K562 (cell line): ENCODE results near the gene PTAFR. TPM values are rescaled to one million over a fixed set of nuclear protein-coding genes. Genes with fewer than 3 reads are reported as not detected.

ENCODE experiments used
- ARID1B ChIP-seq: fragments of 450-650 bp; IDR thresholded peaks from 2 replicates; pipeline ENCODE4 v1.6.1; 2016; ENCODE audit warnings: antibody characterized with exemption, mild to moderate bottlenecking, inconsistent platforms
- ARID3A ChIP-seq: IDR thresholded peaks from 2 replicates; pipeline ENCODE4 v1.6.1; 2012; ENCODE audit warnings: low read depth, low read length, improper control_type of control experiment, borderline replicate concordance
- ATF2 ChIP-seq: sonication (generic); formaldehyde crosslinking; IDR thresholded peaks from 2 replicates; pipeline ENCODE4 v1.8.1; 2022; ENCODE audit warnings: missing genetic modification reagents
- C11orf30 ChIP-seq: fragments of 450-650 bp; IDR thresholded peaks from 2 replicates; pipeline ENCODE4 v1.6.1; 2016; ENCODE audit warnings: low read depth, mild to moderate bottlenecking
- DPF2 ChIP-seq: fragments of 450-650 bp; IDR thresholded peaks from 2 replicates; pipeline ENCODE4 v1.6.1; 2016
- E4F1 ChIP-seq: fragments of 250-450 bp; sonication (Bioruptor Pico); IDR thresholded peaks from 2 replicates; pipeline ENCODE4 v1.5.0; 2021; ENCODE audit warnings: mild to moderate bottlenecking, borderline replicate concordance
- HNRNPUL1 ChIP-seq: fragments of 200-400 bp; formaldehyde crosslinking; IDR thresholded peaks from 2 replicates; pipeline ENCODE4 v1.6.1; 2017; ENCODE audit warnings: low read length
- JUN ChIP-seq, 2 experiments: sonication (generic) in 1 of 2; formaldehyde crosslinking in 1 of 2; IDR thresholded peaks; 2 replicates each; pipeline versions ENCODE4 v1.6.1 to v1.8.0; 2012 to 2022; ENCODE audit warnings: borderline replicate concordance in 2 of 2, mild to moderate bottlenecking in 2 of 2, improper control_type of control experiment in 1 of 2, low read depth in 1 of 2, low read length in 1 of 2, missing genetic modification reagents in 1 of 2
- KDM2B ChIP-seq: fragments of 250-450 bp; sonication (Bioruptor Pico); IDR thresholded peaks from 2 replicates; pipeline ENCODE4 v1.8.0; 2021; ENCODE audit warnings: mild to moderate bottlenecking, moderate library complexity
- MAFG ChIP-seq: fragments of 450-650 bp; conservative IDR thresholded peaks from 2 replicates; pipeline ENCODE4 v1.6.1; 2016; ENCODE audit warnings: missing genetic modification characterization, missing compliant biosample characterization
- MAFK ChIP-seq: IDR thresholded peaks from 2 replicates; pipeline ENCODE4 v1.6.1; 2011; ENCODE audit warnings: low read length, improper control_type of control experiment
- NR2C1 ChIP-seq, 2 experiments: fragments of 450-650 bp; IDR thresholded peaks; 2 replicates each; pipeline ENCODE4 v1.6.1; 2017; ENCODE audit warnings: mild to moderate bottlenecking in 2 of 2, antibody characterized with exemption in 1 of 2, inconsistent platforms in 1 of 2, missing compliant biosample characterization in 1 of 2, missing genetic modification characterization in 1 of 2
- POU5F1 ChIP-seq: fragments of 150-350 bp; IDR thresholded peaks from 2 replicates; pipeline ENCODE4 v1.6.1; 2014; ENCODE audit warnings: borderline replicate concordance, low read length, low read depth, mild to moderate bottlenecking; ENCODE audit not compliant: partially characterized antibody
- PTRF ChIP-seq: fragments of 450-650 bp; IDR thresholded peaks from 2 replicates; pipeline ENCODE4 v1.6.1; 2016; ENCODE audit warnings: mild to moderate bottlenecking, missing genetic modification characterization, missing compliant biosample characterization
- RCOR1 ChIP-seq, 2 experiments: IDR thresholded peaks; 2 replicates each; pipeline ENCODE4 v1.6.1; 2012; ENCODE audit warnings: low read depth in 2 of 2, low read length in 2 of 2, borderline replicate concordance in 1 of 2, improper control_type of control experiment in 1 of 2
- SMARCE1 ChIP-seq: fragments of 450-650 bp; IDR thresholded peaks from 2 replicates; pipeline ENCODE4 v1.7.1; 2016; ENCODE audit warnings: mild to moderate bottlenecking
- THRB ChIP-seq: fragments of 450-650 bp; formaldehyde crosslinking; conservative IDR thresholded peaks from 2 replicates; pipeline ENCODE4 v1.4.0; 2022; ENCODE audit warnings: mild to moderate bottlenecking, missing genetic modification characterization
- ZNF197 ChIP-seq: fragments of 200-800 bp; sonication (Bioruptor generic); IDR thresholded peaks from 2 replicates; pipeline ENCODE4 v1.6.1; 2016; ENCODE audit warnings: low read depth, missing genetic modification characterization, missing compliant biosample characterization
- ZNF695 ChIP-seq: fragments of 450-650 bp; formaldehyde crosslinking; IDR thresholded peaks from 2 replicates; pipeline ENCODE4 v1.4.0; 2020; ENCODE audit warnings: mild to moderate bottlenecking, moderate library complexity
- ZNF696 ChIP-seq: fragments of 250-450 bp; sonication (Bioruptor Pico); conservative IDR thresholded peaks from 2 replicates; pipeline ENCODE4 v1.4.0; 2020; ENCODE audit warnings: mild to moderate bottlenecking, moderate library complexity
- ZSCAN32 ChIP-seq: fragments of 450-650 bp; formaldehyde crosslinking; IDR thresholded peaks from 2 replicates; pipeline ENCODE4 v1.4.0; 2020; ENCODE audit warnings: mild to moderate bottlenecking, moderate library complexity
- polyA plus RNA-seq, 8 experiments: library from polyadenylated mRNA; depleted of rRNA in 4 of 8; stranded (reverse) in 5 of 8; unstranded in 3 of 8; fragments of >200 nt; fragmentation: Nextera tagmentation in 2 of 8; fragmentation: Illumina TruSeq in 1 of 8; extraction: Ambion mirVana in 2 of 8; extraction: Trizol in 1 of 8; gene quantifications; 2 replicates each; pipeline versions ENCODE4 v1.2.1 to v1.2.3, GENCODE V29; 2011 to 2014; ENCODE audit warnings: inconsistent platforms in 1 of 8, missing spikeins in 1 of 8
- total RNA-seq, 7 experiments: library from RNA; depleted of rRNA in 6 of 7; stranded (reverse); fragments of >200 nt in 6 of 7; fragmentation: Illumina TruSeq in 2 of 7; extraction: Trizol in 2 of 7; gene quantifications; 2 replicates each; pipeline versions ENCODE4 v1.2.1 to v1.2.3, GENCODE V29; 2011 to 2021; ENCODE audit warnings: low replicate concordance in 1 of 7

The PTAFR gene
- total and polyA plus RNA-seq, 9 of the 15 experiments (the other 6 are each of a cell fraction or from before 2014, with no cell fraction given), result 0.15 to 0.55 (median 0.40) TPM; not detected in 1

GRCh38 chr1:28136922-28137613, 39.4 kb downstream of the PTAFR start (continued):
- TF ChIP-seq DPF2 (peak; percentile 61), ZNF695 (CRISPR knock-in tag) (no peak), RCOR1 (IDR thresholded peaks at IDR 0.05; ENCODE audit: borderline replicate concordance in 1 of 2, low read depth in 2 of 2, low read length in 2 of 2) (peak in 1 of 2 experiments; percentile 36; a peak in 1 of 4 replicates), HNRNPUL1 (no peak), ZNF197 (CRISPR knock-in tag) (no peak), SMARCE1 (0 out of 2 replicates have a peak, but pooled peaks have one; percentile 24), ATF2 (no peak), THRB (no peak), ZSCAN32 (CRISPR knock-in tag) (no peak), ZNF696 (CRISPR knock-in tag) (no peak), ARID1B (peak; percentile 35; the same call in 1 of the 2 replicates), C11orf30 (peak; percentile 58), MAFK (0 out of 2 replicates have a peak, but pooled peaks have one; percentile 20), NR2C1 (IDR thresholded peaks at IDR 0.05) (no peak), NR2C1 (tag; IDR thresholded peaks at IDR 0.05) (no peak), POU5F1 (no peak), ARID3A (no peak), PTRF (tag) (peak; percentile 66; the same call in 1 of the 2 replicates), MAFG (tag) (0 out of 2 replicates have a peak, but pooled peaks have one; percentile 18), KDM2B (CRISPR knock-in tag) (no peak), JUN (IDR thresholded peaks at IDR 0.05; ENCODE audit: borderline replicate concordance, low read depth, low read length) (peak; percentile 75; the same call in 1 of the 2 replicates), JUN (CRISPR knock-in tag; IDR thresholded peaks at IDR 0.05; ENCODE audit: borderline replicate concordance) (no peak), E4F1 (CRISPR knock-in tag) (no peak)
